PFSK-1 (cell line): ENCODE measurements around the gene NBPF6.

Experiments used
- POLR2AphosphoS5 ChIP-seq: IDR thresholded peaks from 2 replicates; pipeline ENCODE4 v1.6.1; 2012; ENCODE audit warnings: low read depth, mild to moderate bottlenecking, control low read depth, low read length, moderate library complexity
- SIN3A ChIP-seq: IDR thresholded peaks from 2 replicates; pipeline ENCODE4 v1.6.1; 2012; ENCODE audit warnings: mild to moderate bottlenecking, low read length, moderate library complexity, borderline replicate concordance; ENCODE audit not compliant: insufficient read depth
- TAF1 ChIP-seq: IDR thresholded peaks from 2 replicates; pipeline ENCODE4 v1.6.1; 2012; ENCODE audit warnings: low read length, control low read depth, borderline replicate concordance; ENCODE audit not compliant: insufficient read depth
- TF ChIP-seq, protein P1 (sequence below), 2 experiments: IDR thresholded peaks; 2 replicates each; pipeline versions ENCODE4 v1.6.1 to v1.8.0; 2011 to 2012; ENCODE audit warnings: low read depth in 2 of 2, low read length in 2 of 2, control low read depth in 1 of 2, inconsistent platforms in 1 of 2, mild to moderate bottlenecking in 1 of 2, moderate library complexity in 1 of 2; ENCODE audit not compliant: insufficient read depth in 1 of 2

DNA sequence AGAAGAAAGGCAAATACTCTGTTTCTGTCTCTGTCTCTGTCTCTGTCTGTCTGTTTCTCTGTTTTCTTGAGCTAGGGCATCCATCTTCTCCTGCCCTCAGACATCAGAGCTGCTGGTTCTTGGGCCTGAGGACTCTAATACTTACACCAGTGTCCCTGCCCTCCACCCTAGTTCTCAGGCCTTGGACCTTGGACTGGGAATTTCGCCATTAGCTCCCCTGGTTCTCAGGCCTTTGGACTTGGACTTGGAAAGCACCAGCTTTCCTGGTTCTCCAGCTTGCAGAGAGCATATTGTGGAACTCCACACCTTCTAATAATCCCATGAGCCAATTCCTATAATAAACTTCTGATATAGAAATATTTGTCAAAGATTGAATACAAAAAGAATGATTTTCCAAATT lies 32.6 kb downstream of the NBPF6 start:
- TF ChIP-seq POLR2AphosphoS5 (no peak), TAF1 (no peak), SIN3A (no peak)
- TF ChIP-seq, protein P1, sequence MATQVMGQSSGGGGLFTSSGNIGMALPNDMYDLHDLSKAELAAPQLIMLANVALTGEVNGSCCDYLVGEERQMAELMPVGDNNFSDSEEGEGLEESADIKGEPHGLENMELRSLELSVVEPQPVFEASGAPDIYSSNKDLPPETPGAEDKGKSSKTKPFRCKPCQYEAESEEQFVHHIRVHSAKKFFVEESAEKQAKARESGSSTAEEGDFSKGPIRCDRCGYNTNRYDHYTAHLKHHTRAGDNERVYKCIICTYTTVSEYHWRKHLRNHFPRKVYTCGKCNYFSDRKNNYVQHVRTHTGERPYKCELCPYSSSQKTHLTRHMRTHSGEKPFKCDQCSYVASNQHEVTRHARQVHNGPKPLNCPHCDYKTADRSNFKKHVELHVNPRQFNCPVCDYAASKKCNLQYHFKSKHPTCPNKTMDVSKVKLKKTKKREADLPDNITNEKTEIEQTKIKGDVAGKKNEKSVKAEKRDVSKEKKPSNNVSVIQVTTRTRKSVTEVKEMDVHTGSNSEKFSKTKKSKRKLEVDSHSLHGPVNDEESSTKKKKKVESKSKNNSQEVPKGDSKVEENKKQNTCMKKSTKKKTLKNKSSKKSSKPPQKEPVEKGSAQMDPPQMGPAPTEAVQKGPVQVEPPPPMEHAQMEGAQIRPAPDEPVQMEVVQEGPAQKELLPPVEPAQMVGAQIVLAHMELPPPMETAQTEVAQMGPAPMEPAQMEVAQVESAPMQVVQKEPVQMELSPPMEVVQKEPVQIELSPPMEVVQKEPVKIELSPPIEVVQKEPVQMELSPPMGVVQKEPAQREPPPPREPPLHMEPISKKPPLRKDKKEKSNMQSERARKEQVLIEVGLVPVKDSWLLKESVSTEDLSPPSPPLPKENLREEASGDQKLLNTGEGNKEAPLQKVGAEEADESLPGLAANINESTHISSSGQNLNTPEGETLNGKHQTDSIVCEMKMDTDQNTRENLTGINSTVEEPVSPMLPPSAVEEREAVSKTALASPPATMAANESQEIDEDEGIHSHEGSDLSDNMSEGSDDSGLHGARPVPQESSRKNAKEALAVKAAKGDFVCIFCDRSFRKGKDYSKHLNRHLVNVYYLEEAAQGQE (IDR thresholded peaks at IDR 0.05; ENCODE audit: insufficient read depth in 1 of 2, low read depth in 2 of 2, low read length in 2 of 2): no peak
